ENCODE results near the gene RASGRF2. TPM values are rescaled to one million over a fixed set of nuclear protein-coding genes. Genes with fewer than 3 reads are reported as not detected.

The RASGRF2 gene
- 1 to 10 TPM; 3.8 to 9.1 (median 5.3) TPM for total RNA-seq

- Histone ChIP-seq H3K27me3 (peaks cover 57% of the 10 kb centered on the region), H3K4me3 (peak within 1 kb of the TSS; percentile 2 to 54), H3K4me1 (peaks cover 0 to 16% (median 0%) of the 10 kb centered on the region in 3 donors), H3K36me3 (no peaks in the 10 kb centered on the region), H3K27ac (peak within 1 kb of the TSS in 3 of 4 donors; percentile 59 to 81 (median 76)), H3K9me3 (no peaks in the 10 kb centered on the region)
- TF ChIP-seq CTCF (IDR thresholded peaks at IDR 0.05) = no peak
- TF ChIP-seq POLR2AphosphoS5 (IDR thresholded peaks at IDR 0.05) = no peak
- peak in 1 of 2 donors; percentile 18 for TF ChIP-seq POLR2A (IDR thresholded peaks at IDR 0.05)
- TF ChIP-seq EP300 (IDR thresholded peaks at IDR 0.05) = no peak
- peak; percentile 46 for ATAC-seq
- WGBS, 2 donors (ENCODE audit: low coverage in 1 of 2) = 66 to 68% methylated on average over 5 to 10 of the region's 66 CpGs
Measured at GRCh38 chr5:80959768-80960442, at the start of gene RASGRF2. TSS of gene RASGRF2 (plus strand) at chr5:80960363. CDS start at chr5:80960739, 376 bp downstream.

GRCh38 chr5:80912479-80912878, 47.7 kb upstream of the RASGRF2 start:
- no peak for ATAC-seq

GRCh38 chr5:80915716-80916115, 44.4 kb upstream of the RASGRF2 start:
- ATAC-seq = no peak
- Histone ChIP-seq H3K9me3 (no peaks in the 10 kb centered on the region), H3K27me3 (no peaks in the 10 kb centered on the region), H3K4me3 (no peak overlapping the region), H3K36me3 (no peaks in the 10 kb centered on the region), H3K4me1 (no peaks in the 10 kb centered on the region), H3K27ac (no peak overlapping the region)
- TF ChIP-seq CTCF (IDR thresholded peaks at IDR 0.05) (no peak), POLR2AphosphoS5 (IDR thresholded peaks at IDR 0.05) (no peak), EP300 (IDR thresholded peaks at IDR 0.05) (no peak), POLR2A (IDR thresholded peaks at IDR 0.05) (no peak)
- 71 to 90% methylated on average over 1 of the region's 1 CpG for WGBS, 2 donors (ENCODE audit: low coverage in 1 of 2)

More at GRCh38 chr5:80912479-80912878, 47.7 kb upstream of the RASGRF2 start:
- Histone ChIP-seq H3K4me3 (no peak overlapping the region), H3K36me3 (no peaks in the 10 kb centered on the region), H3K27me3 (no peaks in the 10 kb centered on the region), H3K4me1 (no peaks in the 10 kb centered on the region), H3K9me3 (no peaks in the 10 kb centered on the region), H3K27ac (no peak overlapping the region)
- 85 to 96% methylated on average over 3 of the region's 3 CpGs for WGBS, 2 donors (ENCODE audit: low coverage in 1 of 2)
- TF ChIP-seq POLR2A (IDR thresholded peaks at IDR 0.05) (no peak), POLR2AphosphoS5 (IDR thresholded peaks at IDR 0.05) (no peak), CTCF (IDR thresholded peaks at IDR 0.05) (no peak), EP300 (IDR thresholded peaks at IDR 0.05) (no peak)

- Histone ChIP-seq H3K9me3 (no peaks in the 10 kb centered on the region), H3K27me3 (no peaks in the 10 kb centered on the region), H3K4me3 (no peak overlapping the region), H3K4me1 (no peaks in the 10 kb centered on the region), H3K27ac (no peak overlapping the region), H3K36me3 (no peaks in the 10 kb centered on the region)
- no peak for TF ChIP-seq CTCF (IDR thresholded peaks at IDR 0.05)
- no peak for TF ChIP-seq POLR2A (IDR thresholded peaks at IDR 0.05)
- TF ChIP-seq EP300 (IDR thresholded peaks at IDR 0.05) = no peak
- TF ChIP-seq POLR2AphosphoS5 (IDR thresholded peaks at IDR 0.05) = no peak
- no peak for ATAC-seq
- 74 to 88% methylated on average over 4 of the region's 4 CpGs for WGBS, 2 donors (ENCODE audit: low coverage in 1 of 2)
Measured at GRCh38 chr5:80916676-80917075, 43.5 kb upstream of the RASGRF2 start.

GRCh38 chr5:80917631-80918030, 42.5 kb upstream of the RASGRF2 start:
- Histone ChIP-seq H3K9me3 (no peaks in the 10 kb centered on the region), H3K27me3 (no peaks in the 10 kb centered on the region), H3K4me1 (no peaks in the 10 kb centered on the region), H3K36me3 (no peaks in the 10 kb centered on the region), H3K27ac (no peak overlapping the region), H3K4me3 (no peak overlapping the region)
- TF ChIP-seq CTCF (IDR thresholded peaks at IDR 0.05) (no peak), POLR2AphosphoS5 (IDR thresholded peaks at IDR 0.05) (no peak), EP300 (IDR thresholded peaks at IDR 0.05) (no peak), POLR2A (IDR thresholded peaks at IDR 0.05) (no peak)
- ATAC-seq = no peak
- 62 to 63% methylated on average over 3 of the region's 3 CpGs for whole genome bisulfite sequencing, 2 donors (ENCODE audit: low coverage in 1 of 2)
